HG02642 (cell line): ENCODE data around the gene SIK1.

Source experiments
- ATAC-seq: cut with Tn5 transposase; IDR thresholded peaks from one replicate; pipeline ENCODE4 v1.9.1; 2021; ENCODE audit warnings: mild to moderate bottlenecking; ENCODE audit not compliant: unreplicated experiment, poor library complexity

The SIK1 gene

DNA sequence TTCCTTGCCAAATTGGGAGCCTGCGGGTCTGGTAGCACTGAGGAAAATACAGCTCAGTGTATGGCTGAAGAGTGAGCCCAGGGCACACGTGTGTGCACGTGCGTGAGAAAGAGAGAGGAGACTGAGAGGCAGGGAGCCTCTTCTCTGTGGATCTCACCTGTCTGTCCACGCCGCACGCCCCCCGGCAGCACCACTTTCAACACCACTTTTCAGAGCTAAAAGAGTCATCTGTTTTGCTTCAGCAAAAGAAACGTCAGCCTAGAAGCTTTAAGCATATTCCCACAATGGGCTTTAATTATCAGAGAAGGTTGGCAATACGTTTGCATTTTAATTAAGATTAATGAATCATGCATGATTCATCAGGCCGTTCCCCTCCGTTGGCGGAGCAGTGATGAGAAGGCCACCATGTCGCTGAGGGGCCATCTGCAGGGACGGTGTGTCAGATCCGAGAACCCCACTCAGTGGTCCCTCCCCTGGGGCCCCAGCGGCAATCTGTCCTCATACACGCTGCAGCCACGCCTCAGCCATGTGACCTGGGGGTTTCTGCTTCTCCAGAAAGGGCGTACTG, 56.8 kb downstream of the SIK1 start:
- ATAC-seq, result no peak

GRCh38 chr21:43369596-43370090, 57.3 kb downstream of the SIK1 start:
- ATAC-seq, result no peak

- no peak for ATAC-seq
Measured at GRCh38 chr21:43369124-43369523, 57.8 kb downstream of the SIK1 start.

- ATAC-seq, result no peak
Measured at GRCh38 chr21:43368685-43369084, 58.2 kb downstream of the SIK1 start.

DNA sequence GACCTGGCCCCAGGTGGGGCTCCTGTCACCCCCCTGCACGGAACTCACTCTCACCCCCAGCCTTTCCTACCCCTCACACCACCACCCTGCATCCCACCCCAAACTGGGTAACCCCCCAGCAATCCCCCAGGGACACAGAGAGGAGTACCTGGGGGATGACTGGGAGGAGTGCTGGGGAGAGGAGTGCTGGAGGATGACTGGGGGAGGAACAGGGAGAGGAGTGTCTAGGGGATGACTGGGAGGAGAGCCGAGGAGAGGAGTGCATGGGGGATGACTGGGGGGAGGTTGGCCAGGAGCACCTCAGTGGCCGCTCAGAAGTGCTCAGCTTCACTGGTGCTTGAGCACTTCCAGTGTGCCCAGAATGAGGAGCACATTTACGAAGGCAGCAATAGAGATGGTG, 59.1 kb downstream of the SIK1 start:
- ATAC-seq, result no peak

- no peak for ATAC-seq
Measured at GRCh38 chr21:43367296-43367695, 59.6 kb downstream of the SIK1 start.

- no peak for ATAC-seq
Measured at GRCh38 chr21:43366656-43367055, 60.3 kb downstream of the SIK1 start.

GRCh38 chr21:43365611-43366426, 61.1 kb downstream of the SIK1 start:
- ATAC-seq, result no peak

- ATAC-seq, result no peak
Measured at GRCh38 chr21:43364851-43365424, 62.0 kb downstream of the SIK1 start.
